NCI-H510A (cell line): Measurements from ENCODE around the gene C16orf74.

Source experiments
- DNase-seq: peaks from one replicate; lab custom pipeline; 2025; lab: John Stamatoyannopoulos, UW

Gene C16orf74

DNA sequence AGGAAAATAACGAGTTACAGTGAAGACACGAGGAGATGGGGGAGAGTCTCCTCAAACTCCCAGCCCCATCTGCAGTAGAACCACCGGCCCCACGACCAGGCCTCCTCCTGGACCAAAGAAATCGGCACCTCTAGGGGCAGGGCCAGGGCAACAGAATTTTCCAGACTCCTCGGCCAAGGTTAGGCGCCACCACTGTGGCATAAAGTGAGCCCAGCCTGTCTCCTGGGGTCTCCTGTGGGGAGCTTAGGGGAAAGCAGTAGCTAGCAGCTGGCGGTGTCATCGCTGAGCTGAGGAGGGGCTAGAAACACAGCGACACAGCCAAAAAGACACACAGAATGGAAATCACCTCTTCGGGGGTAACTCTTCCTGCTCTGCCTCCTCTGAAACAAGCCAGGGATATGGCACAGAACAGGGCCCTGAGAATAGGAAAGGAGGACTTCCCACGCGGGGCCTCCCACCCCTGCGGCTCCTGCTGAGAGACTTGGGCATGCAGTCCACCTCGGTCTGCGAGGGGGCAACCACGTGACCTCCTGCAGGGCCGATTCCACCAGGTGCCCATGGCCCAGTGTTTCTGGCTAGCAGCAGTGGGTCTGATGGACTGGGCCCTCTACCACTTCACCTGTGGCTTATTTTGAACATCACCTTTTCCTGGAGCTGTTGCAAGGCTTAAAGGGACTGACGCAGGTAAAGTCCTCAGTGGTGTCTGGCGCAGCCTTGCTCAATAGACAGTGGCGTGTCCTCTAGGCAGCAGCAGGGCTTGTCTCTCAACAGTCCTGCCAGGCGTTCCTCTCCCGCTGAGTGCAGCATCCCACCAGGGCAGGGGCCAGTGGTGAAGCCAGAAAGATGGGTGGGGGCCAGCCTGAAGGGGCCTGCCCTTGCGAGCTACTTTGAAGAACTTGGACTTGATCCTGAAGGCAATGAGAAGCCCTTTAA is 55.4 kb downstream of the C16orf74 start:
- DNase-seq, result no peak

DNA sequence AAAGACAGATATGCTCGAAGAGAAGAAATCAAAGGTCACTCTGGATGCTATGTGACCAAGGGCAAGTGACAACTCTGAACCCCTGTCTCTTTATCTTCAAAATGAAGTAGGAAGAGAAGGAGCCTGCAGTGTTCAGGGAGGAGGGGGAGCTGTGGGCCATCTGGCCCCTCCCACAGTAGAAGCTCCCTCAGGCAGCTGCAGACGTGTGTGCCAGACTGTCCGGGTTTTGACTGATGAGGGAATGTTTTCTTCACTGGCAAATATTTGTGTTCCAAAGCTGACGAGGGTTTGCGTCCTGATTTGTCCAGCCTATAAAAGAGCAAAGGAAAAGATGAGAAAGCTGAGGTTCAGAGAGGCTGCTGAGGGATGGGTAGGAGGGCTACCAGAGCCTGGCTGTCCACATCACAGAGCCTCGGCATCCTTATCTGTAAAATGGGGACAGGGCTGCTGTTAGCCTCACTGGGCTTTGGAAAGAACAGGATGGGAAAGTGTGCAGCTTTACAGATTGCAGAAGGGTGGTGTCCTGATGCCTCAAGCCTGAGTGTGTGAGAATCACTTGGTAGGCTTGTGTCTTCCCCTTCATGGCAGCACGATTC is 60.3 kb downstream of the C16orf74 start:
- peak; percentile 65 for DNase-seq

DNA sequence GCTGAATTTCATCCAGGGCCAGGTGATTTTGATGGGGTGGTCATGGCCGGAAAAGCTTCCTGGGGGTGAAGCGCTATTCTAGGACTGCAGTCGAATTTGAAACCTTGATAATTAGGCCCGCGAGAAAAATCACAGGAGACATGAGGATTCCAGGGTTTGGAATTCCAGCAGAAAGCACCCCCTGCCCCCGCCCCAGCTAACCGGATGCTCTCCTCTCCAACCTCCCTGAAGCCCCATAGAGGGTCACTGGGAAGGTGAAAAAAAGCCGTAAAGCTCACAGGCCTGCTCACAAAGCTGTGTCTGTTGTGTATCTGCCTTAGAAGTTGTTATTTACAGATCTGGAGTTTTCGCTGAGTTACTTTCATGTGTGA is 61.0 kb downstream of the C16orf74 start:
- no peak for DNase-seq

DNA sequence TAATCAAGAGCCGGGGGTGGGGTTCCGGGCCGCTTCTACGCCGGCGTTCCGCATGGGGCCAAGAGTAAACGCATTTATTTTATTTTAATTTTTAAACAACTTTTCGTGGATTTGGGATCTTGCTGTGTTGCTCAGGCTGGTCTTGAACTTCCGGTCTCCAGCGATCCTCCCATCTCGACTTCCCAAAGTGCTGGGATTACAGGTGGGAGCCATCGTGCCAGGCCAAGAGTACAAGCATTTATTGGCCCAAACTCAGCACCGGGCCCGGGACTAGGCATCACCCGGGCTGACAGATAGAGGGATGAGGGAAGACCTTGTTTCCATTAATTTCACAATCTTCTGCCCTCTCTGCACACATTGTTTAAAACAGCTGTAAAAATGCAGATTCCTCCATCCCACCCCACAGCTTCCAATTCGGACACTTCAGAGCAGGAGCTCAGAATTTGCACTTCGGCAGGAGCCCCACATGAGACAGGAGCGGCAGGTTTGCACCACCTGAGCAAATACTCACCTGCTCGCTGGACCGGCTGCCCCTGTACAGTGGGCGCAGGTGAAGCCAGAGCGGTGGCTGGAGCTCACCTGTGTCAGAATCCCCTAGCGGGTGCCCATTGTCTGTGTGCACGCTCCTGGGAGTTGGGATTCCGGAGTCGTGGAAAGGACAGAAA is 61.5 kb downstream of the C16orf74 start:
- peak; percentile 85 for DNase-seq

DNA sequence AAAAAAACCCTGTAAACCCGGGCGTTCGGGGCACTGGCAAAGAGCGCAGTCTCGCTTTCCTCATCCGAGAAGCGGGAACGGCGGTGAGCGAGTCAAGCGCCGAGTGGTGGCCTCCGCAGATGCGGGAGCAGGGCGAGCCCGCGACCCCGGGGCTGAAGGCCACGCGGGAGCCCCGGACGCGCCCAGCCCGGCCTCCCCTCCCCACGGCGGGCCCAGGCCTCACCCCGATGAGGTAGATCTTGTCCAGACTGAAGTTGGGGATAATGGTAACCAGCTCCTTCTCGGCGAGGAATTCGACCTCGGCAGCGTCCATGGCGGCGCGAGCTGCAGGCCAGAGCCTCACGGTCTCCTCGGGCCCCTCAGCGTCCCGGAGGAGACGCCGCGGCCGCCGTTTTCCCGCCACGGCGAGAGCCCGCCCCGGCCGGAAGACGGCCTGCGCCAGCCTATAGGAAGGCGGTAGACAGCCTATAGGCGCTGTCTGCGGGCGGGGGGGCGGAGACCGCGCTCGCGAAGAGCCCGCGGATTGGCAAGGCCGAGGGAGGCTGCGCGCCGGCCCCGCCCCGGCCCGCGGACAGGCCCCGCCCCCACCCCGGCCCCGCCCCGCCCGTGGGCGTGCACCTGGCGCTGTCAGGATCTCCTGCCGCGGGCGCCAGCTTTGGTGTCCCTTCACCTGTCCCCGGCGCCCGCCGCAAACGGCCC is 62.2 kb downstream of the C16orf74 start, which contains the start of gene GINS2:
Gene GINS2 (minus strand): TSS at position 369 of the 699 bp plus-strand sequence. CDS start 56 bp downstream, at position 313.
- peak; percentile 88 for DNase-seq

DNA sequence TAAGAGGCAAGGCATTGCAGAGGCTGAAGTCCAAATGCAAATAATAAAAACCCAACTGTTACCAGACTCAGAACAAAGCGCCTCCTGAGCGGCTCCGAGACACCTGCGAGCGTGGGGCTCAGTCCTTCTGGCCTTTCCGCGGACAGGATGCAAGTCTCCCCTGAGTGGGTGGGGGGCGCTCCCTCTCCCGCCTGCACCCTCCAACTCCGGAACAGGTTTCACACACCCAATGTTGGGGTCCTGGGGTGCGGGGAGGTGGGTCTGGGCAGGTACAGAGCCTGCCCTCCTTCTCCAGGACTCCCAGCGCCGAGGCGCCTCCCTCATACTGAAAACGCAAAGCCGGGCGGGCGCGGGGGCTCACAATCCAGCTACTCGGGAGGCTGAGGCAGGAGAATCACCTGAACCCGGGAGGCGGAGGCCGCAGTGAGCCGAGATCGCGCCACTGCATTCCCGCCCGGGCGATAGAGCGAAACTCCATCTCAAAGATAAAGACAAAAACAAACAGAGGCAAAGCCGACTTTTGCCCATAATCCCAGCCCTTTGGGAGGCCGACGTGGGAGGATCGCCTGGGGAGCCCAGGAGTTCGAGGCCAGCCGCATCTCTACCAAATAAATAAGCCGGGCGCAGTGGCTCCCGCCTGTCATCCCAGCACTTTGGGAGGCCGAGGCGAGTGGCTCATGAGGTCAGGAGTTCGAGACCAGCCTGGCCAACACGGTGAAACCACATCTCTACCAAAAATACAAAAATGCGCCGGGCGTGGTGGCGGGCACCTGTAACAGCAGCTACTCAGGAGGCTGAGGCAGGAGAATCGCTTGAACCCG is 63.0 kb downstream of the C16orf74 start:
- no peak for DNase-seq

DNA sequence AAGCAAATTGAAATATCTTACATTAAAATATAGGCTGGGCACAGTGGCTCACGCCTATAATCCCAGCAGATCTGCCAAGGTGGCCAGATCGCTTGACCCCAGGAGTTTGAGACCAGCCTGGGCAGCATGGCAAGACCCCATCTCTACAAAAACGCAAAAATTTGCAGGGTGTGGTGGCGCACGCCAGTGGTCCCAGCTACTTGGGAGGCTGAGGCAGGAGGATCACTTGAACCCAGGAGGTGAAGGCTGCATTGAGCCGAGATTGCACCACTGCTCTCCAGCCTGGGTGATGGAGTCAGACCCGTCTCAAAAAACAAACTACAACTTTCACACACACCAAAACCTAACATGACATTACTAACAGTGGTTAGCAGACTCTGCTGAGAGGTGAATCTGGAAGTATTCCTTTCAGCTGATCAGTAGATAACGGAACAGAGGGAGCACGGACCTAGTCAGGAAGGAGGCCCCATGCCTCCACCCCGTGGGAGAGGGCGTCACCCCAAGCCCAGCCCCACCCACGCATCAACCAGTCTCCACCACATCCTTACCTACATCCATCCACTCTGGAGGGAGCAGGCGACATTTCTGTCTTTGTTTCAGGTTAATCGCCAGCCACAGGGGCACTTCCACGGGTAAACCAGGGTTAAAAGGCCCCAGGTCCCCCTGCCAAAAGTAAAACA is 63.8 kb downstream of the C16orf74 start:
- DNase-seq, result no peak

DNA sequence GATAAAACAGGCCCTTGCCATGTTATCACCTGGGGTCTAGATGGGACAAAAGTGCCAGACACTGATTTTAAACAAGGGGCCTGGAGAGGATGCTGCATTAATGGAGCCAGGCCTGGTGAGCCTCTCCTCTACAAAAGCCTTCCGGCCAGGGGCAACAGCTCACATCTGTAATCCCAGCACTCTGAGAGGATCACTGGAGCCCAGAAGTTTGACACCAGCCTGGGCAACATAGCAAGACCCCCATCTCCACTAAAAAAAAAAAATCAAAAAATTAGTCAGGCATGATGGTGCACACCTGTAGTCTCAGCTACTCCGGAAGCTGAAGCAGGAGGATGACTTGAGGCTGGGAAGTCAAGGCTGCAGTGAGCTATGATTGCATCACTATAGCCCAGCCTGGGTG is 65.6 kb downstream of the C16orf74 start:
- DNase-seq, result no peak

DNA sequence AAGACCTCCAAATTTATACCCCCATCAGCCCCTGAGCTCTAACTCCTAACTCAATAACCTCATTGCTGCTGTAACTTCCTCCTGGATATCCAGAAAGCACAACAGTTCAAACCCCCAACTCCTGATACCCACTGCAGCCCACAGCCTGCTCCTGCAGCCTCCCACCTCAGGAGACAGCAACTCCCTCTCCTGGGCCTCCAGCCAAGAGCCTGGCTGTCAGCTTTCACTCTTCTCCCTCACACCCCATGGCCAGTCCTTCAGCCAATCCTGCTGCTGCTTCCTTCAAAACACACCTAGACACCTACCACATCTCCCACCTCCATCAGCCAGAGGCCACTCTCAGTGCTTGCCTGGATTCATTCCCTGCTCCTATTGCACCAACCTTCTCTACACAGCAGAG is 67.5 kb downstream of the C16orf74 start:
- no peak for DNase-seq

DNA sequence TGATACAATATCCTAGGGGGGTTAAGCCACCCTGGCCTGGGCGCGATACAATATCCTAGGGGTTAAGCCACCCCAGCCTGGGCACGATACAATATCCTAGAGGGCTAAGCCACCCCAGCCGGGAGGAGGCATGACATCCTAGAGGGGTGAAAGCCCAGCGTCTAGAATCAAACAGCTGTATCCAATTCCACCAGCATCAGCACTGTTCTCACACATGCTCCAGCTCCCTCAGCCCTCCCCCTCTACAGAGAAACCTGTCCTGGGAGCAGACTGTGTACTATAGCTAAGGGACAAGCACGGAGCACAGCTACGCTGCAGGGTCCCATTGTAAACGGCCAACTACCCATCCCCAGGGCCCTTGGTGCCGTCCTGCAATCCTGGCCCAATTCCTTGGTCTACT is 68.4 kb downstream of the C16orf74 start:
- no peak for DNase-seq

DNA sequence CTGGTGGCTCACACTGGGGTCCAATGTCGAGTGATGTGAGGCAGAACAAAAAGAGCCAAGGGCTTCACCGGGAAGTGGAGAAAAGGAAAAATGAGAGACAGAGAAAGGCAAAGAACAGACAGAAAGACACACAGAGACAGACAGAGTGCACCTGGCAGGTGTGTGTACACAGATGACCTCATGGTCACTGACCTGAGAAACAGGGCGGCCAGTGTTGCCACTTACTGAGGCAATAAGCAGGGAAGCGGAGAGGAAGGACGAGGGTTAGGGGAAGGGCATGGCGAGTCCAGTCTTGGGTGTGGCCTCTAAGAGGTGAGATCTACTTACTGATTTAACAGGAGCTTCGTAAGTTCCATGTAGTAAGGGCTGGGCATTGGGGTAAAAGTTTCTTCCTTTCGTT is 69.6 kb downstream of the C16orf74 start:
- peak; percentile 83 for DNase-seq

DNA sequence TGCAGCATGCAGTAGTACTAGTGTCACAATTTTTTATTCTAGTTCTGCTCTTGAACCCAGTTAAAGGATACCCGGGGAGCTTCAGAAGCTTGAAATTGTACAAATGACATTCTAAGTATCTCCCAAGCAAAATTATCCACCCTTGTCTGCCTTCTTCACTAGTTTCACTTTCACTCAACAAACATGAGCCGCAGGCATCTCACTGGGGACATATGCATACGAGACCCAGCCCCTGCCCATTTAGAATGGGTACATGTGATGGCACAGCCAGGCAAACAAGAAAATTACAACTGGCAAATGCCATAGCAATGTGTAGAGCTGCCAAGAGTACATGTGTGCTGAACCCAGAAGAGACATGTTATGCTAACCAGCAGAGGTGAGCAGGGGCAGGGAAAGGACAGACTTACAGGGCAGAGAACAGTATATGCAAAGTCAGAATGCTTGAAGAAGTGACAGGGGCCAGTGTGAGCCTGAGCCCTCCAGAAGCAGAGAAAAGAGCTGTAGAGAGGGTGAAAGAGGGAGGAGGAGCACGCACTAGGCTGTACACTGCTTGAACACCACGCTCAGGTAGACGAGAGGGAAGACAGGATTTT is 70.4 kb downstream of the C16orf74 start:
- DNase-seq, result no peak

DNA sequence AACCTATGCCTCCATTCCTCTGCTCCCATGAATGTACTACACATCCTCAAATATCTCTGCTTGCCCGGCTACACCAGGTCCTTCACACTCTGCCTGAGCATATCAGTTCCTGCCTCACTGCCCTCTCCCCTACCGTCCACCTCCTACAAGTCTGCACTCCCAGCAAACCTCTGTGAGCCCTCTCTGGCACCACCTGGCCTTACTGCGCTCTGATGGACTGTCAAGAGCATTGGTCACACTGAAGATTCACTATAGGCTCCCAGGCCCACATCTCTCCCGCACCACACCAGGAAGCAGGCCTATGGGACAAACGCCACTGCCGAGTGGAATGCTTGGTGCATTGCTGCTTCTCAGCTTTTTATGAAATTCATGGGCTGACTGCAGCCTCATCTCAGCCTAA is 71.0 kb downstream of the C16orf74 start:
- DNase-seq, result no peak

DNA sequence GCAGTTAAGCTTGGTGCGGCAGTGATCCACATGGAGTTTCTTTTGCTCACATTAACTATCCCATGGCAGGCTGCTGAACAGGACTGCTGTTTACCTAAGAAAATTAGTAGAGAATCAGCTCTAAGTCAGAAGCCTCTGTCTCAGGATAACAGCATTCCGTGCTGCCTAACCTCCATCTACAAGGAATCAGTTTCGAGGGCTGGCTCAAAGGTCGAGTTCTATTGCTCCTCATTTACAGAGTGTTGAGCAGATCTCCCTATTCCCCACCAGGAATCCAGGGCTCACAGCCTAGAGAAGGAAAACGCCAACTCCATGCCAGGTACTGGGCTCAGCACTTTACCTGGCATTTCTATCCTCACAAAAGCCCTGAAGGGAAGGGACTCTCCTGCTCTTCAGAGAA is 72.1 kb downstream of the C16orf74 start:
- DNase-seq, result no peak

DNA sequence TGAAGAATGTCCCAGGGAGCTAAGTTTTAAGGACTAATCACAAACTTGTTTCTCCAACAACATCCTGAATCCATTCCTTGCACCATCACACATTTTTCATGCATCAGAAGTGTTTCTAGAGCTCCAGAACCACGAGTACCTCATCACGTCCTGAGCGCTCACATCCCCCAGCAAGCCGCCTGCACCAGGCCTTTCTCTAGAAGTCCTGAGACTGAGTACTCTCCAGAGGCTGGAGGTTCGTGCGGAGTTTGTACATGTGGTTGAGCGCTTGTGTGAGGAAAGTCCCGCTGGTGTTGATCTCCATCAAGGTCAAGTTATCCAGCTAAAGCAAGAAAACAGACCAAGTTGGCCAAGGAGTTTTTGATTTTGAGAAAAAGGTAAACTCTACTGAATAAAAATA is 72.9 kb downstream of the C16orf74 start:
- DNase-seq, result no peak

DNA sequence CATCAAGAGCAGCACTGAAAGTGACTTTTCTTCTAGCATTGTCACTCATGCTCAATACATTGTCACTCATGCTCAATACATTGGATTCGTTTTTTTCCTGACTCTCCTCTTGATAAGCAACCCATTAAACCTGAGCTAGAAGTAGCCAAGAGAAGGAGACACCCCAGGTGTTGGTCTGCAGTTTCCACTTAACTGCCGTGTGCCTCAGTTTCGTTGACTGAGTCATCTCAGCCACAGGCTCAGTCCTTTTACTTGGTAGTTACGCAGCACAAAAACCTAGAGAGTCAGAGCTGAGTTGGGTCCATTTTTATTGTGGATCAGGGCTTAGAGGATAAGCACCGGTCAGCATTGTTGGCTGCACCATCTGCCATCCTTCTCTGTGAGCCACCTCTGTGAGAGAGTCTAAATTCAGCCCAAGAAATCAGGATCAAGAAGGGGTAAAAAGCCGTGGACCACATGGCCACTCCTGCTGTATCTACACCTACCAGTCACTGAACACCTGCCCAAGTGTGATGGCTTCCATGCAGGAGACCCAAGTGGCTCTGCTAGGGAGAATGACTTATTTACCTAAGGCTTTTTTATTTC is 73.4 kb downstream of the C16orf74 start:
- DNase-seq, result no peak

DNA sequence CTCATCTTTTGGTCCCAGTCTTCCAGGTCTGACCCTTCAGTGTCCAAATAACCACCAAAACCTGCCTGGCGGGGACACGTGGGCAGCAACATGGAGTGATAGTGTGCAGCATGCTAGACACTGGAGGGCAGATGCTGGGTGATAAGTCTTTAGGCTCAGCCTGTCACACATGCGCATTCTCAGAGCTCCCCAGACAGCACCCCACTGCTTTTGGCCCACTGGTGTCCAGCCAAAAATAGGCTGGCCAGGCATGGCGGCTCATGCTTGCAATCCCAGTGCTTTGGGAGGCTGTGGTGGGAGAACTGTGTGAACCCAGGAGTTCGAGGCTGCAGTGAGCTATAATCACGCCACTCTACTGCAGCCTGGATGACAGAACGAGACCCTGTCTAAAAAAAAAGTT is 74.4 kb downstream of the C16orf74 start:
- DNase-seq, result no peak

DNA sequence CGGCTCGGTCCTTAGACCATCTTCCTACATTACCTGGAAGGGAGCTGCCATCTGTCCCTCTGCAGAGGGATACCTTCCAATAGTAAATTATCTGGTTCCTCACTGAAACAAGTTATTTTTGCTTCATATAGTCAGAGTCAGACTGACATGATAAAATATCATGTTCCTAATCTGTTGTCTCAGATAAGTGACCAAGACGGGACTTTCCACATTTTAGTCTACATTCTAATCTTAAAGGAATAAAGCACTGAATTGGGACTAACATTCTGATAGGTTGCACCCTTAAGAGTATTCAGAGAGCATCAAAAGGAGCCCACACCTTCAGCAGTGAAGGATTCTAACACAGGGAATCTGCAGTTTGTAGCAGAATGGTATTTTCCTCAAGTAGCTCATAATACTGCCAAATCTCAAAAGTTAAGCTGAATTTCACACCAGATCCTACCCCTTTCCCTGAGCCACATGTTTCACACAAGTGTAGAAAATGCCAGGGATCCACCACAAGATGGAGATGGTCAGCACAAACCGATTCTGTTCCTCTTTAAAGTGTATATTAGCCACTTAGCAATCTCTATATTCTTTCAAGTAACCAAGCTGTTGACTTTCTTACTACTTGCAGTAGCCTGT is 75.5 kb downstream of the C16orf74 start:
- DNase-seq, result no peak

DNA sequence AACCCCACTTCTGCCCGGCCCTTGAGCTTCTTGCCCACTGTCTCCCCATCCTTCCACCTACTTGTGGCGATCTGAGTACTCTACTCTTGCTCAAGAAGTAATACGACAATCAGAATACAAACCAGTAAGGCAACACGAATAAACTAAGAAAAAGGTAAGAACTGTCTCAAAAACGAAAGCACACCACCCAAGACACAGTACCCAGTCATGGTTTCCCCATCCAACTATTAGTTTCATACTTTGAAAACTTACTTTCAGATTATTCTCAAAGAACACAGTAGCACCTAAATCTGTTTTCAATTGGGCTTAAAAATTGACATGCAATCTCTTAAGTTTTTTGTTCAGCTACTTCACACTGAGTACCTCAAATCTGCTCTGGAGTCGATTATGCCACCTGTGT is 76.1 kb downstream of the C16orf74 start:
- no peak for DNase-seq

DNA sequence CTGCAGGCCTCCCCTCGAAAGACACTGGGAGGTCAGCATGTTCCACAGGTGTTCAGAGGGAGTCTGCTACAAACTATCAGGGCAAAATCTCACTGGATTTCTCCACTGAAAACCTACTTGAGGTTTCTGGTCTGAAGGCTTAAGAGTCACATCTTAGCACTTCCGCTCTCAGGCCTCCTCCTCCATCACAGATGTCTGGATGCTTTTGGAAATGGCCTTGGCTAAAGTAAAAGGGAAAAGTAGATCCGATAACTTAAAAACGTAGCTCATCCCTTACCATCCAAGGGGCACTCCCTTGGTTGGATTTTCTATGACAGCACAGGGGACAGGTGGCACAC is 76.5 kb downstream of the C16orf74 start:
- no peak for DNase-seq
